H9 (cell line): ENCODE data around the gene LIMA1. TPM values are rescaled to one million over a fixed set of nuclear protein-coding genes. Genes with fewer than 3 reads are reported as not detected.

ENCODE experiments used
- DNase-seq: peaks from one replicate; pipeline ENCODE4 v3.0.0-alpha.2; 2017
- H2AFZ ChIP-seq: one replicate; pipeline ENCODE4 v1.6.1; 2013; ENCODE audit warnings: mild to moderate bottlenecking, low read length, control low read depth, moderate library complexity
- H2AK5ac ChIP-seq: 2 replicates; pipeline ENCODE4 v1.6.1; 2013; ENCODE audit warnings: low read length, control low read depth, mixed read lengths; ENCODE audit not compliant: insufficient read length
- H2BK120ac ChIP-seq: one replicate; pipeline ENCODE4 v1.6.1; 2013; ENCODE audit warnings: low read depth, mild to moderate bottlenecking, low read length, control low read depth, inconsistent platforms; ENCODE audit not compliant: poor library complexity, severe bottlenecking
- H2BK12ac ChIP-seq: 2 replicates; pipeline ENCODE4 v1.6.1; 2013; ENCODE audit warnings: low read length, control low read depth, mixed read lengths, low read depth; ENCODE audit not compliant: insufficient read length
- H2BK15ac ChIP-seq: 2 replicates; pipeline ENCODE4 v1.6.1; 2013; ENCODE audit warnings: low read depth, low read length, control low read depth
- H2BK20ac ChIP-seq: one replicate; pipeline ENCODE4 v1.6.1; 2013; ENCODE audit warnings: low read depth, mild to moderate bottlenecking, low read length, control low read depth, inconsistent platforms; ENCODE audit not compliant: poor library complexity, severe bottlenecking
- H2BK5ac ChIP-seq: 2 replicates; pipeline ENCODE4 v1.6.1; 2013; ENCODE audit warnings: low read length, control low read depth, mixed read lengths; ENCODE audit not compliant: insufficient read length
- H3K14ac ChIP-seq: 2 replicates; pipeline ENCODE4 v1.6.1; 2013; ENCODE audit warnings: low read length, control low read depth; ENCODE audit not compliant: insufficient read depth
- H3K18ac ChIP-seq: 2 replicates; pipeline ENCODE4 v1.6.1; 2013; ENCODE audit warnings: low read depth, mild to moderate bottlenecking, mixed read lengths, low read length, control low read depth; ENCODE audit not compliant: insufficient read length
- H3K23ac ChIP-seq: 2 replicates; pipeline ENCODE4 v1.6.1; 2013; ENCODE audit warnings: low read length, control low read depth, mixed read lengths, low read depth; ENCODE audit not compliant: insufficient read length
- H3K23me2 ChIP-seq: 2 replicates; pipeline ENCODE4 v1.6.1; 2013; ENCODE audit warnings: low read depth, mild to moderate bottlenecking, mixed read lengths, low read length, control low read depth; ENCODE audit not compliant: insufficient read length, poor library complexity, severe bottlenecking
- H3K27ac ChIP-seq: 2 replicates; pipeline ENCODE4 v1.5.1; 2013; ENCODE audit warnings: low read length, control low read depth, mixed read lengths, low read depth; ENCODE audit not compliant: insufficient read length
- H3K27me3 ChIP-seq: 2 replicates; pipeline ENCODE4 v1.6.1; 2013; ENCODE audit warnings: low read length, control low read depth, inconsistent platforms; ENCODE audit not compliant: insufficient read depth
- H3K4ac ChIP-seq: 2 replicates; pipeline ENCODE4 v1.6.1; 2013; ENCODE audit warnings: low read depth, mild to moderate bottlenecking, control low read depth, inconsistent platforms, low read length, moderate library complexity
- H3K4me1 ChIP-seq: 2 replicates; pipeline ENCODE4 v1.6.1; 2013; ENCODE audit warnings: low read length, control low read depth, inconsistent platforms; ENCODE audit not compliant: insufficient read depth
- H3K4me2 ChIP-seq: 2 replicates; pipeline ENCODE4 v1.6.1; 2013; ENCODE audit warnings: low read length, control low read depth, mixed read lengths; ENCODE audit not compliant: insufficient read length, insufficient read depth
- H3K56ac ChIP-seq: 2 replicates; pipeline ENCODE4 v1.6.1; 2013; ENCODE audit warnings: low read depth, mild to moderate bottlenecking, mixed read lengths, low read length, control low read depth; ENCODE audit not compliant: insufficient read length
- H3K79me1 ChIP-seq: 2 replicates; pipeline ENCODE4 v1.6.1; 2013; ENCODE audit warnings: low read depth, mild to moderate bottlenecking, moderate library complexity, low read length, control low read depth, inconsistent platforms; ENCODE audit not compliant: insufficient read depth, poor library complexity, severe bottlenecking
- H3K79me2 ChIP-seq: 2 replicates; pipeline ENCODE4 v1.6.1; 2013; ENCODE audit warnings: low read length, control low read depth, inconsistent platforms; ENCODE audit not compliant: insufficient read depth
- H3K9ac ChIP-seq: 2 replicates; pipeline ENCODE4 v1.6.1; 2013; ENCODE audit warnings: low read length, control low read depth, mixed read lengths; ENCODE audit not compliant: insufficient read length; ENCODE audit errors: extremely low read depth
- H3K9me3 ChIP-seq: one replicate; pipeline ENCODE4 v1.6.1; 2013; ENCODE audit warnings: low read depth, low read length, inconsistent platforms; ENCODE audit not compliant: control insufficient read depth
- H3T11ph ChIP-seq: one replicate; pipeline ENCODE4 v1.6.1; 2013; ENCODE audit warnings: mild to moderate bottlenecking, low read length, control low read depth, inconsistent platforms
- H4K20me1 ChIP-seq: one replicate; pipeline ENCODE4 v1.6.1; 2013; ENCODE audit not compliant: control insufficient read depth, insufficient read length, insufficient read depth
- H4K5ac ChIP-seq: 2 replicates; pipeline ENCODE4 v1.6.1; 2013; ENCODE audit warnings: low read depth, mild to moderate bottlenecking, mixed read lengths, low read length, control low read depth; ENCODE audit not compliant: insufficient read length
- H4K8ac ChIP-seq: replicated peaks from 2 replicates; pipeline ENCODE4 v1.6.1; 2013; ENCODE audit warnings: low read length, control low read depth, mixed read lengths, low read depth; ENCODE audit not compliant: insufficient read length
- H4K91ac ChIP-seq: 2 replicates; pipeline ENCODE4 v1.6.1; 2013; ENCODE audit warnings: low read depth, mild to moderate bottlenecking, moderate library complexity, mixed read lengths, low read length, control low read depth; ENCODE audit not compliant: insufficient read length
- H3K27ac Mint-ChIP-seq, 3 experiments: 2 replicates in 2 of 3; 3 replicates in 1 of 3; pipeline ENCODE4 v1.8.0; 2020 to 2021; ENCODE audit warnings: mixed read lengths in 3 of 3, mild to moderate bottlenecking in 1 of 3, moderate library complexity in 1 of 3
- H3K27me3 Mint-ChIP-seq: 2 replicates; pipeline ENCODE4 v1.8.0; 2021; ENCODE audit warnings: low read depth, mild to moderate bottlenecking, moderate library complexity, mixed read lengths
- H3K36me3 Mint-ChIP-seq, 3 experiments: 2 replicates in 2 of 3; 3 replicates in 1 of 3; pipeline ENCODE4 v1.8.0; 2020 to 2021; ENCODE audit warnings: low read depth in 3 of 3, mixed read lengths in 3 of 3; ENCODE audit not compliant: insufficient read depth in 1 of 3
- H3K4me1 Mint-ChIP-seq, 2 experiments: 2 replicates each; pipeline ENCODE4 v1.8.0; 2020; ENCODE audit warnings: mixed read lengths in 2 of 2
- H3K4me3 Mint-ChIP-seq, 2 experiments: 2 replicates in 1 of 2; 3 replicates in 1 of 2; pipeline ENCODE4 v1.8.0; 2020 to 2021; ENCODE audit warnings: mild to moderate bottlenecking in 2 of 2, mixed read lengths in 2 of 2, moderate library complexity in 1 of 2
- H3K9me3 Mint-ChIP-seq, 2 experiments: 2 replicates in 1 of 2; 3 replicates in 1 of 2; pipeline ENCODE4 v1.8.0; 2020; ENCODE audit warnings: mild to moderate bottlenecking in 2 of 2, mixed read lengths in 2 of 2, moderate library complexity in 1 of 2
- WGBS: extraction: QIAGEN DNeasy Blood & Tissue Kit; methylation state at CpG from one replicate; pipeline ENCODE4 v1.1.7; 2013; ENCODE audit warnings: missing lambda C conversion rate, low lambda C conversion rate, mixed read lengths; ENCODE audit not compliant: insufficient read length; ENCODE audit errors: extremely low coverage; 5-methylcytosine and 5-hydroxymethylcytosine counted together
- microRNA-seq: library from miRNA; unstranded; fragments of <30 nt; microRNA quantifications from one replicate; pipeline ENCODE4, GENCODE V29; 2020; ENCODE audit warnings: borderline microRNAs expressed
- total RNA-seq: library from RNA; stranded (reverse); gene quantifications from 2 replicates; pipeline ENCODE4 v1.2.1, GENCODE V29; 2021
- TF ChIP-seq, protein P1 (sequence below): fragments of 200-600 bp; sonication (generic); conservative IDR thresholded peaks from 3 replicates; pipeline ENCODE4 v1.8.0; 2021; ENCODE audit warnings: antibody characterized with exemption, mild to moderate bottlenecking

Gene LIMA1
- total RNA-seq, 1 experiment from 2014 or later = 40.8 TPM

DNA sequence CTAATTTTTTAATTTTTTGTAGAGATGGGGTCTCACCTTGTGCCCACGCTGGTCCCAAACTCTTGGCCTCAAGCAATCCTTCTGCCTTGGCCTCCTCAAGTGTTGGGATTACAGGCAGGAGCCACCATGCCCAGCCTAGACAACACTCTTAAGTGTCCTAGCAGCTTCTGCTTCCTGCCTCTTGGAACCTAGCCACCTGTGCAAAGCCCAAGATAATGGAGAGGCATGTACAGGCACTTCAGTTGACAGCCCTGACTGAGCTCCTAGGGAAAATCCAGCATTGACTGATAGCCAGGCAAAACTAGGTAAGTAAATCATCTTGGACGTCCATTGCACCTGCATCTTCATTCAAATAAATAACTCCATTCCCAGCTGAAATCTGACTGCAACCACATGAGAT is 155.8 kb downstream of the LIMA1 start:
- Histone ChIP-seq H3K18ac (no peak overlapping the region), H4K91ac (no peak overlapping the region), H3K4ac (no peak overlapping the region), H4K5ac (no peak overlapping the region), H3K9ac (no peak overlapping the region), H3K23ac (no peak overlapping the region), H2BK15ac (no peak overlapping the region), H3K79me1 (no peaks in the 10 kb centered on the region), H3K4me1 (no peaks in the 10 kb centered on the region), H4K8ac (no peak overlapping the region), H4K20me1 (no peaks in the 10 kb centered on the region), H3K23me2 (no peaks in the 10 kb centered on the region), H3K27ac (no peak overlapping the region), H2AK5ac (no peak overlapping the region), H2BK5ac (no peak overlapping the region), H3K14ac (no peak overlapping the region), H2BK12ac (no peak overlapping the region), H3K27me3 (no peaks in the 10 kb centered on the region), H3T11ph (no peak overlapping the region), H2AFZ (no peak overlapping the region), H2BK20ac (no peak overlapping the region), H3K56ac (no peak overlapping the region), H3K4me2 (no peak overlapping the region), H3K9me3 (no peaks in the 10 kb centered on the region), H2BK120ac (no peak overlapping the region), H3K79me2 (no peaks in the 10 kb centered on the region)
- H3K36me3 Mint-ChIP-seq = peaks cover 11 to 56% (median 23%) of the 10 kb centered on the region in 3 experiments; a peak in 6 of 7 replicates
- H3K27me3 Mint-ChIP-seq = no peaks in the 10 kb centered on the region
- TF ChIP-seq, protein P1, sequence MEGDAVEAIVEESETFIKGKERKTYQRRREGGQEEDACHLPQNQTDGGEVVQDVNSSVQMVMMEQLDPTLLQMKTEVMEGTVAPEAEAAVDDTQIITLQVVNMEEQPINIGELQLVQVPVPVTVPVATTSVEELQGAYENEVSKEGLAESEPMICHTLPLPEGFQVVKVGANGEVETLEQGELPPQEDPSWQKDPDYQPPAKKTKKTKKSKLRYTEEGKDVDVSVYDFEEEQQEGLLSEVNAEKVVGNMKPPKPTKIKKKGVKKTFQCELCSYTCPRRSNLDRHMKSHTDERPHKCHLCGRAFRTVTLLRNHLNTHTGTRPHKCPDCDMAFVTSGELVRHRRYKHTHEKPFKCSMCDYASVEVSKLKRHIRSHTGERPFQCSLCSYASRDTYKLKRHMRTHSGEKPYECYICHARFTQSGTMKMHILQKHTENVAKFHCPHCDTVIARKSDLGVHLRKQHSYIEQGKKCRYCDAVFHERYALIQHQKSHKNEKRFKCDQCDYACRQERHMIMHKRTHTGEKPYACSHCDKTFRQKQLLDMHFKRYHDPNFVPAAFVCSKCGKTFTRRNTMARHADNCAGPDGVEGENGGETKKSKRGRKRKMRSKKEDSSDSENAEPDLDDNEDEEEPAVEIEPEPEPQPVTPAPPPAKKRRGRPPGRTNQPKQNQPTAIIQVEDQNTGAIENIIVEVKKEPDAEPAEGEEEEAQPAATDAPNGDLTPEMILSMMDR = no peak
- H3K4me1 Mint-ChIP-seq = no peaks in the 10 kb centered on the region
- no peak overlapping the region for H3K27ac Mint-ChIP-seq
- H3K9me3 Mint-ChIP-seq = no peaks in the 10 kb centered on the region
- H3K4me3 Mint-ChIP-seq = no peak overlapping the region
- no CpG with 5 or more reads among the region's 2 CpGs for WGBS
- DNase-seq = no peak

Small RNAs within 50 kb of the gene (microRNA-seq; reads per million reads assigned to microRNA genes)
- 0.35 reads per million for gene MIR1293

Other genes starting within 250 kb of the LIMA1 start
- 3.9 and 4.0 TPM in 2 replicates for gene ASIC1, start 225.9 kb downstream of the LIMA1 start, total RNA-seq
- 142 and 152 TPM in 2 replicates for gene SMARCD1, start 198.2 kb downstream of the LIMA1 start, total RNA-seq
- gene GPD1, start 179.5 kb downstream of the LIMA1 start, total RNA-seq = 0.70 and 1.2 TPM in 2 replicates
- gene COX14, start 171.3 kb downstream of the LIMA1 start, total RNA-seq = 31.2 and 31.9 TPM in 2 replicates
- gene CERS5, start 116.2 kb downstream of the LIMA1 start, total RNA-seq = 62.5 and 68.8 TPM in 2 replicates
- not detected in 2 replicates for gene FAM186A, start 113.1 kb upstream of the LIMA1 start, total RNA-seq
- 82.3 and 87.1 TPM in 2 replicates for gene LARP4, start 117.4 kb upstream of the LIMA1 start, total RNA-seq
- 20.0 and 21.6 TPM in 2 replicates for gene DIP2B, start 221.5 kb upstream of the LIMA1 start, total RNA-seq